Fibroblast of lung (primary cell): ENCODE results near the gene MRFAP1L1. TPM values are rescaled to one million over a fixed set of nuclear protein-coding genes. Genes with fewer than 3 reads are reported as not detected.

Source experiments
- DNase-seq, 2 donors: peaks; one replicate each; pipeline versions ENCODE4 v3.0.0 to v3.0.0-alpha.2; 2010; ENCODE audit warnings: low read depth in 2 of 2
- H2AFZ ChIP-seq: 2 replicates; pipeline ENCODE4 v1.5.1; 2012; ENCODE audit warnings: low read length, control low read depth, inconsistent platforms
- H3K27ac ChIP-seq: 2 replicates; pipeline ENCODE4 v1.5.1; 2011; ENCODE audit warnings: low read length, control low read depth; ENCODE audit not compliant: insufficient read depth
- H3K27me3 ChIP-seq: 2 replicates; pipeline ENCODE4 v1.5.1; 2011; ENCODE audit warnings: mild to moderate bottlenecking, low read length; ENCODE audit not compliant: control insufficient read depth, insufficient read depth
- H3K36me3 ChIP-seq: 2 replicates; pipeline ENCODE4 v1.5.1; 2011; ENCODE audit warnings: low read length; ENCODE audit not compliant: control insufficient read depth, insufficient read depth
- H3K4me1 ChIP-seq: 2 replicates; pipeline ENCODE4 v1.5.1; 2011; ENCODE audit warnings: low read length; ENCODE audit not compliant: control insufficient read depth, insufficient read depth; ENCODE audit errors: extremely low read depth
- H3K4me2 ChIP-seq: 2 replicates; pipeline ENCODE4 v1.5.1; 2011; ENCODE audit warnings: low read length, control low read depth; ENCODE audit not compliant: insufficient read depth; ENCODE audit errors: extremely low read depth
- H3K4me3 ChIP-seq, 4 experiments: fragments of 200-600 bp in 1 of 4; sonication (generic) in 1 of 4; replicated peaks in 1 of 4; 2 replicates each; pipeline ENCODE4 v1.5.1; 2011 to 2016; ENCODE audit warnings: low read length in 4 of 4, low read depth in 3 of 4, mild to moderate bottlenecking in 3 of 4, control low read depth in 2 of 4, inconsistent platforms in 1 of 4, mixed read lengths in 1 of 4; ENCODE audit not compliant: insufficient read depth in 1 of 4; ENCODE audit errors: control extremely low read depth in 1 of 4
- H3K79me2 ChIP-seq: 2 replicates; pipeline ENCODE4 v1.5.1; 2012; ENCODE audit warnings: mild to moderate bottlenecking, low read length, inconsistent platforms; ENCODE audit not compliant: control insufficient read depth, insufficient read depth
- H3K9ac ChIP-seq: 2 replicates; pipeline ENCODE4 v1.5.1; 2011; ENCODE audit warnings: mild to moderate bottlenecking, low read length, control low read depth; ENCODE audit not compliant: insufficient read depth
- H3K9me3 ChIP-seq: 2 replicates; pipeline ENCODE4 v1.5.1; 2012; ENCODE audit warnings: low read depth, low read length; ENCODE audit not compliant: control insufficient read depth, insufficient read depth
- H4K20me1 ChIP-seq: 2 replicates; pipeline ENCODE4 v1.5.1; 2011; ENCODE audit warnings: low read length; ENCODE audit not compliant: control insufficient read depth, insufficient read depth; ENCODE audit errors: extremely low read depth
- CTCF ChIP-seq, 2 donors: IDR thresholded peaks in 1 of 2; conservative IDR thresholded peaks in 1 of 2; 1 replicate in 1 of 2; 2 replicates in 1 of 2; pipeline ENCODE4 v1.5.1; 2011 to 2012; ENCODE audit warnings: low read length in 2 of 2, control low read depth in 1 of 2, inconsistent platforms in 1 of 2, low read depth in 1 of 2, mild to moderate bottlenecking in 1 of 2
- EZH2 ChIP-seq: IDR thresholded peaks from 2 replicates; pipeline ENCODE4 v1.5.1; 2012; ENCODE audit warnings: low read length, control low read depth, mild to moderate bottlenecking; ENCODE audit errors: missing control alignments
- polyA plus RNA-seq, 2 donors: library from polyadenylated mRNA; depleted of rRNA in 1 of 2; stranded (reverse) in 1 of 2; unstranded in 1 of 2; fragments of >200 nt; gene quantifications; 2 replicates each; pipeline ENCODE4 v1.2.1, GENCODE V29; 2011 to 2012; ENCODE audit warnings: missing spikeins in 1 of 2
- total RNA-seq: library from RNA; depleted of rRNA; stranded (reverse); fragments of >200 nt; gene quantifications from 2 replicates; pipeline ENCODE4 v1.2.1, GENCODE V29; 2014

Gene MRFAP1L1
- total and polyA plus RNA-seq, 2 donors (not counting 1 experiment from before 2014, with no cell fraction given), result 41.6 to 77.4 TPM

DNA sequence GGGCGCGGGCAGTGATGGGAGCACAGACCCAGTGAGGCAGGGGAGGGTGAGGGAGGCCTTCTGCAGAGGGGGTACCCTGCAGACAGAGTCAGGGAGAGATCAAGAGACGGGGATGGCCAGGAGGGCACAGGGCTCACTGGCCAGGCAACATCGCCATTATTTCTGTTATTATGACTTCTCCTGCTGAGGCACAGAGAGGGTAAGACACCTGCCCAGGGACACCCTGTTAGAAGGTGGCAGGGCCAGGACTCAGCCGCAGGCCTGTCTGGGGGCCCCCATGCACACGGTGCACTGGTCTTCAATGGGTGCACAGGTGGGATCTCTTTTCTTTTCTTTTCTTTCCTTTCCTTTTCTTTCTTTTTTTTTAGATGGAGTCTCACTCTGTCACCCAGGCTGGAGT lies 22.1 kb upstream of the MRFAP1L1 start:
- Histone ChIP-seq H3K4me2 (no peak overlapping the region), H3K9me3 (no peaks in the 10 kb centered on the region), H3K9ac (no peak overlapping the region), H3K27me3 (no peaks in the 10 kb centered on the region), H3K36me3 (no peaks in the 10 kb centered on the region), H3K27ac (no peak overlapping the region), H3K79me2 (no peaks in the 10 kb centered on the region), H3K4me1 (peaks cover 4% of the 10 kb centered on the region), H3K4me3 (no peak overlapping the region), H4K20me1 (no peaks in the 10 kb centered on the region), H2AFZ (no peak overlapping the region)
- TF ChIP-seq CTCF (conservative IDR thresholded peaks at IDR 0.05 in 1 of 2, IDR thresholded peaks at IDR 0.05 in 1 of 2; ENCODE audit: low read depth in 1 of 2, low read length in 2 of 2) (no peak), EZH2 (no peak)
- DNase-seq, result no peak

DNA sequence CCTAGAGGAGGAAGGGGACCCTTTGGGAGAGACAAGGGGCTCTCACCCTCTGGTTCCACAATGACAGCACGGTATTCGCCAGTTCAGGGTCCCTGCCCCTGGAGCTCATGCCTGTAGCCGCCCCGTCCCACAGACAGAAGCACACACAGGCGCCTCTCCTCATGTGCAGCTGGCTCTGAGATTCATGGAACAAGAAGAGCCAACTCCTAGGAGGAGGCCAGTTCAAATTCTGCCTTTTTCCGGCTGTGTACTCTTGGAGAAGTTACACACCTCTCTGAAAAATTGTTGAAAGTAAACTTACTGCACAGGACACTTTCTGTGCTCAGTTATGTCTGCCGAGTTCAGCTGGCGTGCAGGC lies 21.6 kb upstream of the MRFAP1L1 start:
- H3K27ac ChIP-seq, result no peak overlapping the region

DNA sequence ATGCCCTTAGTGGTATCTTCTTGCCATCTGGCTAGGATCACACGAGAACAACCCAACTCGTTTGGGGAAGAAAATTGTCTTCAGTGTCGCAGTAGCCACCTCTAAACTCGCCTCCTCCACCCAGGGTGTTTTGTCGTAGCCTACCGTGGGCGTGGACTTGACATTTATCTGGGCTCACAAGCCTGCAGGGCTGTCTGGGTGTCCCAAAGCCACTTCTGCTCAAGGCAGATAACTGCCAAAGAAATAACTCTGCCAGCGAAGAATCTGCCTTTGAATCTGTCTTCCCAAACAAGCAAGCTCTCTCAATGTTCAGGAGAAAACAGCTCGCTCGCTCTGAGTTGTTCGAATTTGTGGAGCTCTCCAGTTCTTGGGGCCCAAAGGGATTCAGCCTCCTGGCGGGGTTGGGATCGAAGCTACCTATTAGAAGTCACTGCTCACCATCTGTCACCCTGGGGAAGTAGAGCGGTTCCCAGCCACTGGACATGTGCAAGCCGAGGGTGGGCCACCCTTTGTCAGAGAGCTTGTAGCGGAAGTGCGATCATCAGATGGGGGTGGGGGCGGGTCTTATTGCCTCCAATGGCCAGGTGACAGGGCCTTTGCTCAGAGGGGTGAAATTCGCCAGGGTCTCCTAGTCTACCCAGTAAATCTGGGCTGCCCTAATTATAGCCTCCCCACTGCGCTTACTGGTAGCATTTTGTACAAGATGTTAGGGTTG lies 21.1 kb upstream of the MRFAP1L1 start:
- Histone ChIP-seq H3K4me2 (no peak overlapping the region), H4K20me1 (no peaks in the 10 kb centered on the region), H3K79me2 (no peaks in the 10 kb centered on the region), H3K9me3 (no peaks in the 10 kb centered on the region), H3K36me3 (no peaks in the 10 kb centered on the region), H2AFZ (no peak overlapping the region), H3K9ac (no peak overlapping the region), H3K4me3 (no peak overlapping the region), H3K27me3 (no peaks in the 10 kb centered on the region), H3K4me1 (peaks cover 4% of the 10 kb centered on the region), H3K27ac (no peak overlapping the region)
- TF ChIP-seq EZH2 (no peak), CTCF (conservative IDR thresholded peaks at IDR 0.05 in 1 of 2, IDR thresholded peaks at IDR 0.05 in 1 of 2; ENCODE audit: low read depth in 1 of 2, low read length in 2 of 2) (no peak)
- DNase-seq, result no peak

More for the DNA sequence above, 21.6 kb upstream of the MRFAP1L1 start:
- no peak for DNase-seq
- no peaks in the 10 kb centered on the region for H3K79me2 ChIP-seq
- H3K27me3 ChIP-seq, result no peaks in the 10 kb centered on the region
- H3K4me1 ChIP-seq, result peaks cover 4% of the 10 kb centered on the region
- H3K9me3 ChIP-seq, result no peaks in the 10 kb centered on the region
- no peaks in the 10 kb centered on the region for H4K20me1 ChIP-seq
- TF ChIP-seq EZH2 (no peak), CTCF (conservative IDR thresholded peaks at IDR 0.05 in 1 of 2, IDR thresholded peaks at IDR 0.05 in 1 of 2; ENCODE audit: low read depth in 1 of 2, low read length in 2 of 2) (no peak)
- no peak overlapping the region for H3K4me3 ChIP-seq
- no peaks in the 10 kb centered on the region for H3K36me3 ChIP-seq
- no peak overlapping the region for H3K4me2 ChIP-seq
- H2AFZ ChIP-seq, result no peak overlapping the region
- H3K9ac ChIP-seq, result no peak overlapping the region
